AML-193 (cell line): ENCODE data around the gene RAI14.

ENCODE experiments used
- DNase-seq, 2 experiments: peaks; one replicate each; lab custom pipeline; 2025; lab: John Stamatoyannopoulos, UW

The RAI14 gene

GRCh38 chr5:34656001-34656699 lies at the start of gene RAI14:
TSS of gene RAI14 (plus strand) at chr5:34656328. CDS start at chr5:34686920, 30,592 bp downstream.
- no peak for DNase-seq

GRCh38 chr5:34608368-34608767 lies 47.8 kb upstream of the RAI14 start:
- no peak for DNase-seq

GRCh38 chr5:34608859-34609648 lies 47.1 kb upstream of the RAI14 start:
- no peak for DNase-seq

- DNase-seq = no peak
Measured at GRCh38 chr5:34609951-34610441, 46.1 kb upstream of the RAI14 start.

GRCh38 chr5:34610546-34610945 lies 45.6 kb upstream of the RAI14 start:
- DNase-seq = no peak

GRCh38 chr5:34611464-34612415 lies 44.4 kb upstream of the RAI14 start:
- no peak for DNase-seq

GRCh38 chr5:34616651-34617050 lies 39.5 kb upstream of the RAI14 start:
- DNase-seq = no peak

GRCh38 chr5:34618371-34619065 lies 37.6 kb upstream of the RAI14 start:
- no peak for DNase-seq

GRCh38 chr5:34620185-34620584 lies 35.9 kb upstream of the RAI14 start:
- no peak for DNase-seq

GRCh38 chr5:34621277-34622097 lies 34.6 kb upstream of the RAI14 start:
- no peak for DNase-seq

GRCh38 chr5:34622098-34622400 lies 34.1 kb upstream of the RAI14 start:
- no peak for DNase-seq

- no peak for DNase-seq
Measured at GRCh38 chr5:34624691-34625090, 31.4 kb upstream of the RAI14 start.

GRCh38 chr5:34625246-34625645 lies 30.9 kb upstream of the RAI14 start:
- no peak for DNase-seq

- no peak for DNase-seq
Measured at GRCh38 chr5:34626036-34626435, 30.1 kb upstream of the RAI14 start.

- no peak for DNase-seq
Measured at GRCh38 chr5:34626751-34627150, 29.4 kb upstream of the RAI14 start.

GRCh38 chr5:34627794-34628193 lies 28.3 kb upstream of the RAI14 start:
- DNase-seq = no peak

- no peak for DNase-seq
Measured at GRCh38 chr5:34628373-34628772, 27.8 kb upstream of the RAI14 start.

GRCh38 chr5:34630596-34630995 lies 25.5 kb upstream of the RAI14 start:
- DNase-seq = no peak

- no peak for DNase-seq
Measured at GRCh38 chr5:34632807-34633422, 23.2 kb upstream of the RAI14 start.

GRCh38 chr5:34639852-34640626 lies 16.1 kb upstream of the RAI14 start:
- DNase-seq = no peak
